ENCODE results near the gene TMEM59. TPM values are rescaled to one million over a fixed set of nuclear protein-coding genes. Genes with fewer than 3 reads are reported as not detected.

The TMEM59 gene
- total and polyA plus RNA-seq, 8 donors, result 235 to 468 (median 327) TPM

DNA sequence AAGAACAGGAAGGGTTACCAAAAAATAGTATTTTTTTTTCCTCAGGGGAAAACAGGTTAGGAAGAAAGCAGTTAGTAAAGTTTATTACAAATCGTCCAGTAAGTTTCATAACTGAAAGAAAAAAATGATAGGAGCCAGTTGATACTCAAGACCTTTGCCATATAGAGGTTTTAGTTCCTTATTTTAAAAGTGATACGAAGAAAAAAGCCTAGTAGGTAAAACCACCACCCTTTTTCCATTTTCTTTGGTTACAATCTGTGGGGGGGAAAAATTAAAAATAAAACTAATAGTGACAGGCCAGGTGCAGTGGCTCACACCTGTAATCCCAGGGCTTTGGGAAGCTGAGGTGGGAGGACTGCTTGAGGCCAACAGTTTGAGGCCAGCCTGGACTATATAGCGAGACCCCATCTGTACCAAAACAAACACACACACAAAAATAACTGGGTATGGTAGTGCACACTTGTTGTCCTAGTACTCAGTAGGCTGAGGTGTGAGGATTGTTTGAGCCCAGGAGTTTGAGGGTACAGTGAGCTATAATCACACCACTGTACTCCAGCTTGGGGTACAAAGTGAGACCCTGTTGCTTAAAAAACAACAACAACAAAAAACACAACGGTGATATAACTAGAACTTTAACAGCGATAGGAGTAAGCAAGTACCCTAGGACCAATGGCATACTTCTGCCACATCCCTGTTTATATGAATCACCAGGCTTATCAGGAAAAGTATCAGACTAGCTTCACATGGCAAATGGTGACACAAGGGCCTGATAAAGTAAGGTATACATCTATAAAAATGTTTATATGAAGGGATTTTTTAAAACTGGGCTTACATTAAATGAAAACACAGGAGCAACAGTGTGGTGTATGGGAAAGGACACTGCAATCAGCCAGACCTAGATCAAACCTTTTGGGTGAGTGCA lies 5.4 kb downstream of the TMEM59 start:
- intact Hi-C loops (cut with DNase I), result no loop called here
- H3K27me3 ChIP-seq, result no peaks in the 10 kb centered on the region
- peaks cover 0 to 14% of the 10 kb centered on the region in 2 donors for H3K36me3 ChIP-seq
- H3K4me3 ChIP-seq, result no peak overlapping the region
- DNase-seq (no peak), ATAC-seq (no peak)
- H3K9me3 ChIP-seq, result no peaks in the 10 kb centered on the region
- H3K27ac ChIP-seq, result no peak overlapping the region
- TF ChIP-seq, protein P1, sequence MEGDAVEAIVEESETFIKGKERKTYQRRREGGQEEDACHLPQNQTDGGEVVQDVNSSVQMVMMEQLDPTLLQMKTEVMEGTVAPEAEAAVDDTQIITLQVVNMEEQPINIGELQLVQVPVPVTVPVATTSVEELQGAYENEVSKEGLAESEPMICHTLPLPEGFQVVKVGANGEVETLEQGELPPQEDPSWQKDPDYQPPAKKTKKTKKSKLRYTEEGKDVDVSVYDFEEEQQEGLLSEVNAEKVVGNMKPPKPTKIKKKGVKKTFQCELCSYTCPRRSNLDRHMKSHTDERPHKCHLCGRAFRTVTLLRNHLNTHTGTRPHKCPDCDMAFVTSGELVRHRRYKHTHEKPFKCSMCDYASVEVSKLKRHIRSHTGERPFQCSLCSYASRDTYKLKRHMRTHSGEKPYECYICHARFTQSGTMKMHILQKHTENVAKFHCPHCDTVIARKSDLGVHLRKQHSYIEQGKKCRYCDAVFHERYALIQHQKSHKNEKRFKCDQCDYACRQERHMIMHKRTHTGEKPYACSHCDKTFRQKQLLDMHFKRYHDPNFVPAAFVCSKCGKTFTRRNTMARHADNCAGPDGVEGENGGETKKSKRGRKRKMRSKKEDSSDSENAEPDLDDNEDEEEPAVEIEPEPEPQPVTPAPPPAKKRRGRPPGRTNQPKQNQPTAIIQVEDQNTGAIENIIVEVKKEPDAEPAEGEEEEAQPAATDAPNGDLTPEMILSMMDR (IDR thresholded peaks at IDR 0.05), result no peak
- peaks cover 16 to 62% of the 10 kb centered on the region in 2 donors for H3K4me1 ChIP-seq

DNA sequence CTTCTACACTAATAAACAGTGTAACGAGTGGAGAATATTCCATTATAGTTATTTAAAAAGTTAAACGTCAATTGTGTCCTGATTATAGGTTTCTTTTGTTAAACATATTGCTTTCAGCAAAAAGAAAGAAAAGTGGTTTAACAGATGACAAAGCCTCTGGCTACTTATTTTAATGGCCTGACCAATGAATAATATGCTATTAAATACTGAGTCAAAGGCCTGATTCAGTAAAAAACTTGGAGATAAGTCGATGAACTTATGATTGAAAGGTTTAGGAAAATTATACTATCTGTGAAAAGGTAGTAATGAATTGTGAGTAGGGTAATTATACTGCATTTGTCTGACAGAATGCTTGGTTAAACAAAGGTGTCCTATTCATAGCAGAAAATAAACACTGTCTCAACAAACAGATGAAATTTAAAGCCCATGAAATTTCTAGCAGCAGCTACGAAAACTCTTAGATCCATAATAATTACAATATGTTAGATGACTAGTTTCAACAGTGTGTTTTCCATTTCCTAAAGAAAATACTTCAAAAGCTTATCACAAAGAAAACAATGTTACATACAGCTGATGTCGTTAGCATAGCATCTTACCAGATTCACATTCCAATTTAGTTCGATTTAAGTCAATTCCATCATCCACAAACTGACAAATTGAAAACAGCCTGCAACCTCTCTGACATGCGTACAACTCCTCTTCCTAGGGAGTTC lies 6.2 kb downstream of the TMEM59 start:
- H3K36me3 ChIP-seq, result peaks cover 0 to 22% of the 10 kb centered on the region in 2 donors
- peaks cover 14 to 57% of the 10 kb centered on the region in 2 donors for H3K4me1 ChIP-seq
- H3K9me3 ChIP-seq, result no peaks in the 10 kb centered on the region
- ATAC-seq (no peak), DNase-seq (no peak)
- H3K27ac ChIP-seq, result no peak overlapping the region
- H3K27me3 ChIP-seq, result no peaks in the 10 kb centered on the region
- TF ChIP-seq, protein P1 (IDR thresholded peaks at IDR 0.05), result no peak
- no peak overlapping the region for H3K4me3 ChIP-seq
- intact Hi-C loops (cut with DNase I), result no loop called here

DNA sequence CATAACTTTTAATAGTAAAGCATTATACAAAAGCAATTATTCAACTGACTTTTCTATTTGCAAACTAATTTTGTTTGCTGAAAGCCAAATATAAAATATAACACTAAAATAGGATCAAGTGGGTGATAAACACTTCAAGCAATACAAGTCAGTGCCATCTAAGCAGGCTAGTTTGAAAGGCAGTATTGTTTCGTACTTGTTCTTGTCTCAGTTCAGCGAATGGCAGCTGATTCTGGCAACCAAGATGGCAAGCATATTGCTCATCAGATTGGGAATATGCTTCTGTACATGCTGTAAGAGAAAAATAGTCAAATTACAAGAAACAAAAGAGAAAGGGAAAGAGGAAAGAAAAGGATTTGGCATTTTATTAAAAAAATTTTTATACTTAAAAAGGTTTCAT lies 7.5 kb downstream of the TMEM59 start:
- TF ChIP-seq, protein P1 (IDR thresholded peaks at IDR 0.05), result no peak
- intact Hi-C loops (cut with DNase I), result no loop called here
- H3K27ac ChIP-seq, result no peak overlapping the region
- peaks cover 4 to 44% of the 10 kb centered on the region in 2 donors for H3K4me1 ChIP-seq
- H3K4me3 ChIP-seq, result no peak overlapping the region
- no peak for DNase-seq
- ATAC-seq, result no peak
- no peaks in the 10 kb centered on the region for H3K27me3 ChIP-seq
- H3K36me3 ChIP-seq, result peaks cover 0 to 35% of the 10 kb centered on the region in 2 donors
- H3K9me3 ChIP-seq, result no peaks in the 10 kb centered on the region

DNA sequence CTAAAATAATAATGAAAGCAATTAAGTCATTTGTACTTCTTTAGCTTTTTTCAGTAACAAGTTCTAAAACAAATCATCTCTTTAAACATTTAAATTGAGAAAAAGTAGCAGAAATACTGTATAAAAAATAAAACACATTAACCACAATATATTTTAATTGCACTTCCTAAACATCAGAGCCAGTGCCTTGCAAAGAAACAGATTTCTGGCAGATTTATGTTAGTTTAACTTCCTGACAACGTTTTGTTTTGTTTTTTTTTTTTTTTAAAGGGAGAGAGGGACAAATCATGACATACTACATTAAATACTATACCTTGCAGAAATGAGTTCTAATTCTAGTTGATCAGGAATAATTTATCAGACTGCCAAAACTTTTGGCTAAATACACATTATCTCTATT lies 11.2 kb downstream of the TMEM59 start:
- no peaks in the 10 kb centered on the region for H3K27me3 ChIP-seq
- intact Hi-C loops (cut with DNase I), result no loop called here
- no peak for DNase-seq
- peaks cover 0 to 72% of the 10 kb centered on the region in 2 donors for H3K36me3 ChIP-seq
- no peak overlapping the region for H3K27ac ChIP-seq
- no peak overlapping the region for H3K4me3 ChIP-seq
- ATAC-seq, result no peak
- TF ChIP-seq, protein P1 (IDR thresholded peaks at IDR 0.05), result no peak
- H3K4me1 ChIP-seq, result peaks cover 0 to 9% of the 10 kb centered on the region in 2 donors
- no peaks in the 10 kb centered on the region for H3K9me3 ChIP-seq

DNA sequence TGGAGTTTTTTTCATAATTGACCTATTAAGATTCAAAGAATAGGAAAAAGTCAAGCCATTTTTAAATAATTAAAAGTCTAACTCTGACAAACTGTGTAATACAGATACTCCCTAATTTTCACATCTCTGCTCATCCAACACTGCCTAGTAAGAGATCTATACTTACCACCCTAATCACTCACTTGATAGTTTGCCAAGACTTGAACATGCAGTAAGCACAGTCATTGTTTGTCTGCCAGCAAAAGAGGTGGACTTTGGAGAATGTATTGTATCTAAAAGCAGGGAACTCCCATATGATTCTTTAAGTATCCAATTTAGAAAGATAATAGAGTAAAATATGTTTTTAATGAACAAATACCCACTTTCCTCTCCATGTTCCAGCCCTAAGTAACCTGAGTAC lies 15.5 kb downstream of the TMEM59 start:
- TF ChIP-seq, protein P1 (IDR thresholded peaks at IDR 0.05), result no peak
- Histone ChIP-seq H3K36me3 (peaks cover 2 to 100% of the 10 kb centered on the region in 2 donors), H3K27me3 (no peaks in the 10 kb centered on the region)

More for the DNA sequence above, 15.5 kb downstream of the TMEM59 start:
- Histone ChIP-seq H3K4me3 (no peak overlapping the region), H3K27ac (no peak overlapping the region), H3K4me1 (no peaks in the 10 kb centered on the region), H3K9me3 (no peaks in the 10 kb centered on the region)
- intact Hi-C loops (cut with DNase I), result no loop called here
- no peak for DNase-seq
- no peak for ATAC-seq

Measured in left lung (tissue), 10 donors.